ENCODE data around the gene VAV2.

VAV2 gene

GRCh38 chr9:133822430-133823065 is 169.6 kb downstream of the VAV2 start:
- H2BK120ac ChIP-seq (ENCODE audit: insufficient read depth, low read length, poor library complexity) = no peak overlapping the region
- peaks cover 5% of the 10 kb centered on the region for H3K79me1 ChIP-seq (ENCODE audit: low read length)
- no peak overlapping the region for H3K27ac ChIP-seq (ENCODE audit: low read depth, low read length)
- H3K4me2 ChIP-seq (ENCODE audit: low read length) = no peak overlapping the region
- no peak overlapping the region for H2AFZ ChIP-seq (ENCODE audit: insufficient read depth, low read length, poor library complexity)
- peak overlapping the region; percentile 2 for H3K18ac ChIP-seq (ENCODE audit: low read length)
- H4K91ac ChIP-seq (ENCODE audit: low read depth, low read length) = no peak overlapping the region
- no peak overlapping the region for H3K9ac ChIP-seq (ENCODE audit: low read length)
- no peak overlapping the region for H2BK5ac ChIP-seq (ENCODE audit: low read depth, low read length, poor library complexity)
- H2AK5ac ChIP-seq (ENCODE audit: low read length) = no peak overlapping the region
- H4K12ac ChIP-seq (ENCODE audit: low read depth, low read length) = no peak overlapping the region
- H3K14ac ChIP-seq (ENCODE audit: low read length) = peak overlapping the region; percentile 7
- H4K8ac ChIP-seq (ENCODE audit: low read depth, low read length) = no peak overlapping the region
- no CpG with 5 or more reads among the region's 16 CpGs for WGBS (ENCODE audit: extremely low coverage, insufficient coverage, insufficient read length)
- peaks cover 44 to 54% of the 10 kb centered on the region in 2 experiments for H3K36me3 ChIP-seq (ENCODE audit: control insufficient read depth in 1 of 2, insufficient read depth in 2 of 2, low read length in 2 of 2)
- peaks cover 4% of the 10 kb centered on the region for H3K79me2 ChIP-seq (ENCODE audit: control insufficient read depth, insufficient read depth, low read length, poor library complexity)
- no peaks in the 10 kb centered on the region for H3K9me3 ChIP-seq (ENCODE audit: insufficient read depth, low read depth, low read length)
- no peaks in the 10 kb centered on the region for H3K27me3 ChIP-seq (ENCODE audit: insufficient read depth, low read length)
- no peak overlapping the region for H3K23ac ChIP-seq (ENCODE audit: low read length)
- no peak overlapping the region for H3K4me3 ChIP-seq (ENCODE audit: low read depth, low read length)
- no peak overlapping the region for H3K4ac ChIP-seq (ENCODE audit: low read depth, low read length)
- H2BK12ac ChIP-seq (ENCODE audit: low read length) = no peak overlapping the region
- DNase-seq = peak; percentile 14 to 53
- H3K4me1 ChIP-seq (ENCODE audit: control insufficient read depth in 1 of 2, insufficient read depth in 2 of 2, low read length in 2 of 2) = peaks cover 8 to 13% of the 10 kb centered on the region in 2 experiments

GRCh38 chr9:133821601-133822429 is 170.3 kb downstream of the VAV2 start:
- Histone ChIP-seq H2AFZ (ENCODE audit: insufficient read depth, low read length, poor library complexity) (no peak overlapping the region), H3K4me3 (ENCODE audit: low read depth, low read length) (no peak overlapping the region), H3K9me3 (ENCODE audit: insufficient read depth, low read depth, low read length) (no peaks in the 10 kb centered on the region), H3K14ac (ENCODE audit: low read length) (peak overlapping the region; percentile 7), H3K36me3 (ENCODE audit: control insufficient read depth in 1 of 2, insufficient read depth in 2 of 2, low read length in 2 of 2) (peaks cover 42 to 52% of the 10 kb centered on the region in 2 experiments), H4K8ac (ENCODE audit: low read depth, low read length) (no peak overlapping the region), H3K4ac (ENCODE audit: low read depth, low read length) (no peak overlapping the region), H3K9ac (ENCODE audit: low read length) (no peak overlapping the region), H3K79me1 (ENCODE audit: low read length) (peaks cover 5% of the 10 kb centered on the region), H2BK12ac (ENCODE audit: low read length) (peak overlapping the region; percentile 28), H3K27ac (ENCODE audit: low read depth, low read length) (no peak overlapping the region), H3K27me3 (ENCODE audit: insufficient read depth, low read length) (no peaks in the 10 kb centered on the region), H4K91ac (ENCODE audit: low read depth, low read length) (no peak overlapping the region), H3K4me1 (ENCODE audit: control insufficient read depth in 1 of 2, insufficient read depth in 2 of 2, low read length in 2 of 2) (peaks cover 8 to 12% of the 10 kb centered on the region in 2 experiments), H4K12ac (ENCODE audit: low read depth, low read length) (no peak overlapping the region), H3K18ac (ENCODE audit: low read length) (peak overlapping the region; percentile 2), H2BK120ac (ENCODE audit: insufficient read depth, low read length, poor library complexity) (no peak overlapping the region), H2AK5ac (ENCODE audit: low read length) (no peak overlapping the region), H2BK5ac (ENCODE audit: low read depth, low read length, poor library complexity) (no peak overlapping the region), H3K4me2 (ENCODE audit: low read length) (no peak overlapping the region), H3K23ac (ENCODE audit: low read length) (no peak overlapping the region), H3K79me2 (ENCODE audit: control insufficient read depth, insufficient read depth, low read length, poor library complexity) (peaks cover 4% of the 10 kb centered on the region)
- WGBS (ENCODE audit: extremely low coverage, insufficient coverage, insufficient read length) = no CpG with 5 or more reads among the region's 26 CpGs
- DNase-seq = no peak

GRCh38 chr9:133819923-133820322 is 172.2 kb downstream of the VAV2 start:
- no peak overlapping the region for H4K8ac ChIP-seq (ENCODE audit: low read depth, low read length)
- no peak overlapping the region for H3K27ac ChIP-seq (ENCODE audit: low read depth, low read length)
- H3K36me3 ChIP-seq (ENCODE audit: control insufficient read depth in 1 of 2, insufficient read depth in 2 of 2, low read length in 2 of 2) = peaks cover 44% of the 10 kb centered on the region in 2 experiments
- peaks cover 12% of the 10 kb centered on the region in 2 experiments for H3K4me1 ChIP-seq (ENCODE audit: control insufficient read depth in 1 of 2, insufficient read depth in 2 of 2, low read length in 2 of 2)
- no peak overlapping the region for H4K91ac ChIP-seq (ENCODE audit: low read depth, low read length)
- H3K79me2 ChIP-seq (ENCODE audit: control insufficient read depth, insufficient read depth, low read length, poor library complexity) = peaks cover 2% of the 10 kb centered on the region
- H3K9me3 ChIP-seq (ENCODE audit: insufficient read depth, low read depth, low read length) = no peaks in the 10 kb centered on the region
- H3K23ac ChIP-seq (ENCODE audit: low read length) = no peak overlapping the region
- H4K12ac ChIP-seq (ENCODE audit: low read depth, low read length) = no peak overlapping the region
- no peak overlapping the region for H3K4me2 ChIP-seq (ENCODE audit: low read length)
- no peak overlapping the region for H3K9ac ChIP-seq (ENCODE audit: low read length)
- H3K4me3 ChIP-seq (ENCODE audit: low read depth, low read length) = no peak overlapping the region
- H3K14ac ChIP-seq (ENCODE audit: low read length) = no peak overlapping the region
- no peaks in the 10 kb centered on the region for H3K27me3 ChIP-seq (ENCODE audit: insufficient read depth, low read length)
- DNase-seq = no peak
- H3K79me1 ChIP-seq (ENCODE audit: low read length) = peaks cover 3% of the 10 kb centered on the region
- H3K18ac ChIP-seq (ENCODE audit: low read length) = no peak overlapping the region
- H2BK12ac ChIP-seq (ENCODE audit: low read length) = no peak overlapping the region
- no peak overlapping the region for H2AK5ac ChIP-seq (ENCODE audit: low read length)
- no CpG with 5 or more reads among the region's 5 CpGs for WGBS (ENCODE audit: extremely low coverage, insufficient coverage, insufficient read length)
- no peak overlapping the region for H2BK120ac ChIP-seq (ENCODE audit: insufficient read depth, low read length, poor library complexity)
- H3K4ac ChIP-seq (ENCODE audit: low read depth, low read length) = no peak overlapping the region
- no peak overlapping the region for H2AFZ ChIP-seq (ENCODE audit: insufficient read depth, low read length, poor library complexity)
- no peak overlapping the region for H2BK5ac ChIP-seq (ENCODE audit: low read depth, low read length, poor library complexity)

GRCh38 chr9:133818444-133818843 is 173.7 kb downstream of the VAV2 start:
- no peak overlapping the region for H3K4ac ChIP-seq (ENCODE audit: low read depth, low read length)
- peaks cover 5% of the 10 kb centered on the region for H3K79me1 ChIP-seq (ENCODE audit: low read length)
- no peak overlapping the region for H4K91ac ChIP-seq (ENCODE audit: low read depth, low read length)
- H2BK120ac ChIP-seq (ENCODE audit: insufficient read depth, low read length, poor library complexity) = no peak overlapping the region
- no peak overlapping the region for H2AK5ac ChIP-seq (ENCODE audit: low read length)
- H3K14ac ChIP-seq (ENCODE audit: low read length) = no peak overlapping the region
- no peak overlapping the region for H3K27ac ChIP-seq (ENCODE audit: low read depth, low read length)
- peak; percentile 44 to 66 for DNase-seq
- H3K18ac ChIP-seq (ENCODE audit: low read length) = no peak overlapping the region
- peaks cover 22 to 23% of the 10 kb centered on the region in 2 experiments for H3K4me1 ChIP-seq (ENCODE audit: control insufficient read depth in 1 of 2, insufficient read depth in 2 of 2, low read length in 2 of 2)
- H2BK12ac ChIP-seq (ENCODE audit: low read length) = no peak overlapping the region
- no peak overlapping the region for H3K23ac ChIP-seq (ENCODE audit: low read length)
- no peak overlapping the region for H2BK5ac ChIP-seq (ENCODE audit: low read depth, low read length, poor library complexity)
- no peak overlapping the region for H4K12ac ChIP-seq (ENCODE audit: low read depth, low read length)
- H3K36me3 ChIP-seq (ENCODE audit: control insufficient read depth in 1 of 2, insufficient read depth in 2 of 2, low read length in 2 of 2) = peaks cover 45 to 46% of the 10 kb centered on the region in 2 experiments
- H3K9me3 ChIP-seq (ENCODE audit: insufficient read depth, low read depth, low read length) = no peaks in the 10 kb centered on the region
- H3K79me2 ChIP-seq (ENCODE audit: control insufficient read depth, insufficient read depth, low read length, poor library complexity) = no peaks in the 10 kb centered on the region
- no peak overlapping the region for H4K8ac ChIP-seq (ENCODE audit: low read depth, low read length)
- no peak overlapping the region for H2AFZ ChIP-seq (ENCODE audit: insufficient read depth, low read length, poor library complexity)
- no peak overlapping the region for H3K4me3 ChIP-seq (ENCODE audit: low read depth, low read length)
- no peak overlapping the region for H3K4me2 ChIP-seq (ENCODE audit: low read length)
- no peaks in the 10 kb centered on the region for H3K27me3 ChIP-seq (ENCODE audit: insufficient read depth, low read length)
- WGBS (ENCODE audit: extremely low coverage, insufficient coverage, insufficient read length) = no CpG with 5 or more reads among the region's 3 CpGs
- H3K9ac ChIP-seq (ENCODE audit: low read length) = no peak overlapping the region
